Measurements from ENCODE around the gene RIN1. TPM values are rescaled to one million over a fixed set of nuclear protein-coding genes. Genes with fewer than 3 reads are reported as not detected.

Gene RIN1
- total RNA-seq, 1 donor from 2014 or later, result 0.93 TPM

GRCh38 chr11:66335531-66336233 is 552 bp downstream of the RIN1 start:
- DNase-seq (ENCODE audit: low spot score) (no peak), ATAC-seq (peak; percentile 23)

- DNase-seq (ENCODE audit: low spot score), result no peak
- no peak for ATAC-seq
Observed at GRCh38 chr11:66334605-66335442, 1.4 kb downstream of the RIN1 start.

GRCh38 chr11:66333896-66334604 is 2.2 kb downstream of the RIN1 start:
- no peak for ATAC-seq
- no peak for DNase-seq (ENCODE audit: low spot score)

DNA sequence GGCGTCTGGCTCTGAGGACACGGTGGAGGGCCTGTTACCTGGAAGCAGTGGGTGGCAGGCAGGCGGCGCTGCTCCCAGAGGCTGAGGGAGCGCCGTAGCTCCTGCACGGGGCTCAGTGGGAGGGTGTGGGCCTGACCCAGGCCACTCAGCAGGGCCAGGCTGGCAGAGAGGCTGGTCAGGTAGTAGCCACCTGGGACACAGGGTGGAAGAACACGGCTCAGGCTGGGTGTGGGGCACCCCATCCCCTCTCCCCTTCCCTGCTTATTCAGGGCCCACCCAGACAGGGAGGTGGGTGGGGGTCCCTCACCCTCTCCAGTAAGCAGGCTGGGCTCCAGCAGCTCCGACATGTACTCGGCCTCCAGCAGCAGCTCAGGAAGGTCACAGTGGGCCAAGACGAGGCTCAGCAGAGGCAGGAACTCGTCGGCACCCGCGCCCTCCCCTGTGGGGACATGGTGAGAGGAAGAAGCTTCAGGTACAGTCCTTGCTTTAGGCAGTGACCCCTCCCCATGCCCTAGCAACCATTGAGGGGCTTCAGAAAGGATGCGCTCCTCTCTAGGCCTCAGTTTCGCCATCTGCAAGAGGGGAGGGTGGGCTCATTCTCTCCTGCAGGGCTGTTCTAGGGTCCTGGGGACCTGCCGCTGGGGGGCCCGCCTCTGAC is 2.9 kb downstream of the RIN1 start:
- no peak for ATAC-seq
- DNase-seq (ENCODE audit: low spot score), result no peak

- DNase-seq (ENCODE audit: low spot score) (no peak), ATAC-seq (no peak)
Observed at GRCh38 chr11:66332371-66333219, 3.6 kb downstream of the RIN1 start.

GRCh38 chr11:66331542-66332370 is 4.5 kb downstream of the RIN1 start:
- ATAC-seq, result no peak
- no peak for DNase-seq (ENCODE audit: low spot score)

DNA sequence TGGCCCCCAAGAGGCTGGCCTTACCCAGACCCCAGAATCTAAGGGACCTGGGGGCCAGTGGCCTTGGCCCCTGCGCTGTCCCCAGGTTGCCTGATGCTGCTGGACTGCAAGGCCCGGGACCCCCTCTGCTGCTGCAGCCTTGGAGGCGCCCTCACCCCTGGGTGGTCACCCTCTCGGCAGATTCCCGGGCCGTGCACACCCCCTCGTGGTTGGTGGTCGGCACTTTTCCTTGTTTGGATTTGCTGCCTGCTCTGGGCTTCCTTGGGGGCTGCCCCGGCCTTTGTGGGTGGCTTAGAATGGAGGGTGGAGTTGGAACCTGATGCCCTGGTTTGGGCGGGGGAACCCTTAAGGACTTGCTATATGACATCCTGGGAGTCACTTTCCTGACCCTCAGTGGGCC is 5.3 kb downstream of the RIN1 start:
- DNase-seq (ENCODE audit: low spot score) (no peak), ATAC-seq (no peak)

DNA sequence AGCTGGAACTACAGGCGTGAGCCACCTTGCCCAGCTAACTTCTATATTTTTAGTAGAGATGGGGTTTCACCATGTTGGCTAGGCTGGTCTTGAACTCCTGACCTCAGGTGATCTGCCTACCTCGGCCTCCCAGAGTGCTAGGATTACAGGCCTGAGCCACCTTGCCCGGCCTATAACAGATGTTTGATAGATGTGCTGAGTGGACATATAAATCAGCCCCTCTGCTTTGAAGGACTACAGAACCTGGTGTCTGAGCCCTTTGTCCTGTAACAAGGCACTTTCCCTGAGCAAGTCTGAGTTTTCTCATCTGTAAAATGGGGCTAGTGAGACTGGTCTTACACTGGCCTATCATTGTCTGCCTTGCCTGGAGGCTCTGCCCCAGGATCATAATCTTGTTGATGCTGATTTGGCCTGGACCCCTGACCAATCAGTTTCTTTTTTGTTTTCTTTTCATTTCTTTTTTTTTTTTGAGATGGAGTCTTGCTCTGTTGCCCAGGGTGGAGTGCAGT is 7.0 kb downstream of the RIN1 start:
- ATAC-seq, result no peak
- DNase-seq (ENCODE audit: low spot score), result no peak

DNA sequence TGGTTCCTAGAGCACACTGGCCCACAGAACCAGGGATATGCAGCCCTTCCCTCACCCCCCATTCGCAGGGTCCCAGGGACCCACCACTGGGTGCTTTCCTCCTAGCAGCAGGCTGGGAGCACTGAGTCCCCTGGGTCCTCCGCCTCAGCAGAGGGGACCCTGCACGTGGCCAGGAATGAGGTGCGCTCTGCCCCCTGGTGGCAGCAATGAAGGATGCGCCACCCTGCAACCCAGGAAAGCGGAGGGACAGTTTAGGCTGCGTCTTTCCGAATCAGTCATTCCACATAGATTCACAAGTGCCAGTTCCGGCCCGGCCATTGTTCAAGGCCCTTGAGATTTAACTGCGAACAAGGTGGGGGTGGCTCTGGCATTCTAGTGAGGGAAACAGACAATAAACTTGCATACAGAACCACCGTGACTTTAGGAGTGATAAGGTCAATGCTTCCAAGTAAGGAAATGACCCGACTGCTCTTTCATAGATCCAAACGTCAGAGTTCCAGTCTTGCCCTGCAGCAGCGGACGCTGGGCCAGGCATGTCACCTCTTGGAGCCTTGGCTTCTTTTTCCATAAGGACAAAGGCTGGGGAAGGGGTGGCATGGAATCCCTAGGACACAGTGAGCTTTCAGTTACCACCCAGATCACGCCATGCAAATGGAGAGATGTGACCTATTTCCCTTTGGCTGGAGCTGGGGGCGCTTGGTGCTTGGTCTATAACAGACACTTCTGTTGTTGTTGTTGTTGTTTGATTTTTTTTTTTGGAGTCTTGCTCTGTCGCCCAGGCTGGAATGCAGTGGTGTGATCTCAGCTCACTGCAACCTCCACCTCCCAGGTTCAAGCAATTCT is 7.7 kb downstream of the RIN1 start:
- DNase-seq (ENCODE audit: low spot score), result peak; percentile 77
- peak; percentile 96 for ATAC-seq

DNA sequence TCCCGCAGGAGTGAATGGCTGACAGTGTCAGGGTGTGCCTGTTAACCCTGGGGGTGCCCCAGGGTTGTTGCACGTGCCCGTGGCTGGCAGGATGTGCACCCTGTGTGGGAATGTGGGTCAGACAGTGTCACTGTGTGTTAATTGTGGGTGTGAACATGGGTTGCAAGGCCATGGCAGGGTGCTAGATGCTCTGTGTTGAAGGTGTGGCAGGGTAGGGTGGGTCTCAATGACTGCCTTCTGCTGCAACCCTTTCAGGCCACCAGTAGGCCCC is 8.3 kb downstream of the RIN1 start:
- DNase-seq (ENCODE audit: low spot score), result no peak

GRCh38 chr11:66327171-66328030 is 8.8 kb downstream of the RIN1 start:
- DNase-seq (ENCODE audit: low spot score) (no peak), ATAC-seq (no peak)

More for the DNA sequence above, 8.3 kb downstream of the RIN1 start:
- peak; percentile 6 for ATAC-seq

- no peak for ATAC-seq
Observed at GRCh38 chr11:66326261-66327111, 9.7 kb downstream of the RIN1 start.

GRCh38 chr11:66325263-66325671 is 11.0 kb downstream of the RIN1 start:
- DNase-seq (ENCODE audit: low spot score) (no peak), ATAC-seq (no peak)

More at GRCh38 chr11:66326261-66327111, 9.7 kb downstream of the RIN1 start:
- no peak for DNase-seq (ENCODE audit: low spot score)

DNA sequence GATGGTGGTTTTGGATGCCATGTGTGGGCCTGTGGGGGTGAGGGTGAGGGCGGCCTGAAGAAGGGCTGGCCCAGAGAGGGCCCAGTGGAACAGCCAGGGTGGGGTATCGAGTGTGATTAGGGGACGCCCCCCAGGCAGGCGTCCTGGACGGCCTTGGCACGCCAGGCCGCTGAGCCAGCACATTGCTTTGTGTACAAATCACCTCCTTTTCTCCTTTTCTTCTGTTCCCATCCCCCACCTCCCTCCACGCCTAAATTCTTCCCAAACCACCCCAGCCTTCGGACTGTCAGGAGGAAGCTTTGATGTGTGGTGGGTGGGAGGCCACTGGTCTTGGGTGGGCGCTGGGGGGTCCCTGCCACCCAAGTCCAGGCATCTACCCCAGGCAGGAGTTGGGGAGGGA is 11.6 kb downstream of the RIN1 start:
- ATAC-seq (no peak), DNase-seq (ENCODE audit: low spot score) (no peak)

DNA sequence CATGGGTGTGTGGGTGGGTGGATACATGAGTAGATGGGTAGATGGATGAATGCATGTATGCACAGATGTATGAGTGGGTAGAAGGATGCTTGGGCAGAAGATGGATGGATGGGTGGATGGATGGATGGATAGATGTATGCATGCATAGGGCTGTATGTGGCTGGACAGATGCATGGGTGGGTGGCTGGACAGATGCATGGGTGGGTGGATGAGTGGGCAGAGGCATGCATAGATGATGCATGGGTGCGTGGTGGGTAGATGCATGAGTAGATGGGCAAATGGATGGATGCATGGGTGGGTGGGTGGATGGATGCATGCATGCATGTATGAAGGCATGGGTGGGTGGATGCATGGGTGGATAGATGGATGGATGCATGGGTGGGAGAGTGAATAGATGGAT is 12.6 kb downstream of the RIN1 start:
- ATAC-seq, result no peak
- DNase-seq (ENCODE audit: low spot score), result no peak

- ATAC-seq (no peak), DNase-seq (ENCODE audit: low spot score) (no peak)
Observed at GRCh38 chr11:66322732-66323427, 13.4 kb downstream of the RIN1 start.

All from left lobe of liver (tissue), 2 donors.